K562 (cell line): Measurements from ENCODE around the gene HSPB7. TPM values are rescaled to one million over a fixed set of nuclear protein-coding genes. Genes with fewer than 3 reads are reported as not detected.

ENCODE experiments used
- ADNP ChIP-seq: fragments of 200-800 bp; sonication (Bioruptor generic); IDR thresholded peaks from 2 replicates; pipeline ENCODE4 v1.6.1; 2016; ENCODE audit warnings: missing genetic modification characterization, missing compliant biosample characterization
- BRD9 ChIP-seq: fragments of 450-650 bp; IDR thresholded peaks from 2 replicates; pipeline ENCODE4 v1.6.1; 2018; ENCODE audit warnings: low read depth; ENCODE audit not compliant: partially characterized antibody
- CREBBP ChIP-seq: IDR thresholded peaks from one replicate; pipeline ENCODE4 v1.6.1; 2012; ENCODE audit warnings: low read depth, mild to moderate bottlenecking, control low read depth, inconsistent platforms, low read length
- FOXK1 ChIP-seq: sonication (generic); formaldehyde crosslinking; IDR thresholded peaks from 2 replicates; pipeline ENCODE4 v1.8.0; 2022; ENCODE audit warnings: missing genetic modification reagents, mild to moderate bottlenecking, borderline replicate concordance
- KDM5B ChIP-seq: fragments of 200-600 bp; sonication (generic); IDR thresholded peaks from 2 replicates; pipeline ENCODE4 v1.6.1; 2012; ENCODE audit warnings: low read depth, mild to moderate bottlenecking, moderate library complexity, low read length, control low read depth, inconsistent platforms; ENCODE audit not compliant: insufficient replicate concordance
- MAFG ChIP-seq: fragments of 450-650 bp; conservative IDR thresholded peaks from 2 replicates; pipeline ENCODE4 v1.6.1; 2016; ENCODE audit warnings: missing genetic modification characterization, missing compliant biosample characterization
- NFXL1 ChIP-seq: fragments of 450-650 bp; formaldehyde crosslinking; IDR thresholded peaks from 2 replicates; pipeline ENCODE4 v1.4.0; 2021; ENCODE audit warnings: mild to moderate bottlenecking
- NR1H2 ChIP-seq: sonication (generic); formaldehyde crosslinking; IDR thresholded peaks from 2 replicates; pipeline ENCODE4 v1.4.0; 2020; ENCODE audit warnings: mild to moderate bottlenecking, missing genetic modification reagents
- PHF20 ChIP-seq: fragments of 450-650 bp; IDR thresholded peaks from 2 replicates; pipeline ENCODE4 v1.6.1; 2018; ENCODE audit not compliant: partially characterized antibody
- POLR3A ChIP-seq: IDR thresholded peaks from 2 replicates; pipeline ENCODE4 v1.6.1; 2011; ENCODE audit warnings: borderline replicate concordance, mild to moderate bottlenecking, moderate library complexity; ENCODE audit not compliant: insufficient read length, insufficient read depth; ENCODE audit errors: extremely low read depth
- PURB ChIP-seq: sonication (generic); formaldehyde crosslinking; IDR thresholded peaks from 2 replicates; pipeline ENCODE4 v1.9.0; 2021; ENCODE audit warnings: low read depth, mild to moderate bottlenecking, missing genetic modification reagents
- SIN3B ChIP-seq: fragments of 450-650 bp; IDR thresholded peaks from 2 replicates; pipeline ENCODE4 v1.6.1; 2017; ENCODE audit warnings: low read depth, mild to moderate bottlenecking, moderate library complexity
- SREBF2 ChIP-seq: sonication (generic); formaldehyde crosslinking; IDR thresholded peaks from 2 replicates; pipeline ENCODE4 v1.4.0; 2020; ENCODE audit warnings: mild to moderate bottlenecking, missing genetic modification reagents
- STAT5B ChIP-seq: fragments of 250-450 bp; sonication (Bioruptor Pico); IDR thresholded peaks from 2 replicates; pipeline ENCODE4 v1.8.0; 2021; ENCODE audit warnings: mild to moderate bottlenecking, inconsistent platforms
- ZKSCAN8 ChIP-seq: fragments of 200-800 bp; sonication (Bioruptor generic); IDR thresholded peaks from 2 replicates; pipeline ENCODE4 v1.6.1; 2016; ENCODE audit warnings: missing genetic modification characterization, missing compliant biosample characterization
- ZNF263 ChIP-seq: sonication (generic); formaldehyde crosslinking; IDR thresholded peaks from 2 replicates; pipeline ENCODE4 v1.8.0; 2022; ENCODE audit warnings: mild to moderate bottlenecking, missing genetic modification reagents, borderline replicate concordance
- polyA plus RNA-seq, 8 experiments: library from polyadenylated mRNA; depleted of rRNA in 4 of 8; stranded (reverse) in 5 of 8; unstranded in 3 of 8; fragments of >200 nt; fragmentation: Nextera tagmentation in 2 of 8; fragmentation: Illumina TruSeq in 1 of 8; extraction: Ambion mirVana in 2 of 8; extraction: Trizol in 1 of 8; gene quantifications; 2 replicates each; pipeline versions ENCODE4 v1.2.1 to v1.2.3, GENCODE V29; 2011 to 2014; ENCODE audit warnings: inconsistent platforms in 1 of 8, missing spikeins in 1 of 8
- total RNA-seq, 7 experiments: library from RNA; depleted of rRNA in 6 of 7; stranded (reverse); fragments of >200 nt in 6 of 7; fragmentation: Illumina TruSeq in 2 of 7; extraction: Trizol in 2 of 7; gene quantifications; 2 replicates each; pipeline versions ENCODE4 v1.2.1 to v1.2.3, GENCODE V29; 2011 to 2021; ENCODE audit warnings: low replicate concordance in 1 of 7
- TF ChIP-seq, protein P1 (sequence below): fragments of 450-650 bp; IDR thresholded peaks from 2 replicates; pipeline ENCODE4 v1.6.1; 2018; ENCODE audit warnings: mild to moderate bottlenecking, low read depth; ENCODE audit not compliant: partially characterized antibody
- TF ChIP-seq, protein P2 (sequence below): fragments of 450-650 bp; IDR thresholded peaks from 2 replicates; pipeline ENCODE4 v1.7.0; 2016; ENCODE audit warnings: borderline replicate concordance
- TF ChIP-seq, protein P3 (sequence below): sonication (generic); IDR thresholded peaks from 2 replicates; pipeline ENCODE4 v1.6.1; 2016
- TF ChIP-seq, protein P4 (sequence below): sonication (generic); formaldehyde crosslinking; IDR thresholded peaks from 2 replicates; pipeline ENCODE4 v1.8.1; 2023; ENCODE audit warnings: mild to moderate bottlenecking, missing genetic modification reagents
- TF ChIP-seq, protein P5 (sequence below): fragments of 450-650 bp; IDR thresholded peaks from 2 replicates; pipeline ENCODE4 v1.6.1; 2016; ENCODE audit warnings: low read depth, mild to moderate bottlenecking, moderate library complexity

The HSPB7 gene
- total and polyA plus RNA-seq, 9 of the 15 experiments (the other 6 are each of a cell fraction or from before 2014, with no cell fraction given), result 0.05 to 0.19 (median 0.07) TPM; not detected in 6

DNA sequence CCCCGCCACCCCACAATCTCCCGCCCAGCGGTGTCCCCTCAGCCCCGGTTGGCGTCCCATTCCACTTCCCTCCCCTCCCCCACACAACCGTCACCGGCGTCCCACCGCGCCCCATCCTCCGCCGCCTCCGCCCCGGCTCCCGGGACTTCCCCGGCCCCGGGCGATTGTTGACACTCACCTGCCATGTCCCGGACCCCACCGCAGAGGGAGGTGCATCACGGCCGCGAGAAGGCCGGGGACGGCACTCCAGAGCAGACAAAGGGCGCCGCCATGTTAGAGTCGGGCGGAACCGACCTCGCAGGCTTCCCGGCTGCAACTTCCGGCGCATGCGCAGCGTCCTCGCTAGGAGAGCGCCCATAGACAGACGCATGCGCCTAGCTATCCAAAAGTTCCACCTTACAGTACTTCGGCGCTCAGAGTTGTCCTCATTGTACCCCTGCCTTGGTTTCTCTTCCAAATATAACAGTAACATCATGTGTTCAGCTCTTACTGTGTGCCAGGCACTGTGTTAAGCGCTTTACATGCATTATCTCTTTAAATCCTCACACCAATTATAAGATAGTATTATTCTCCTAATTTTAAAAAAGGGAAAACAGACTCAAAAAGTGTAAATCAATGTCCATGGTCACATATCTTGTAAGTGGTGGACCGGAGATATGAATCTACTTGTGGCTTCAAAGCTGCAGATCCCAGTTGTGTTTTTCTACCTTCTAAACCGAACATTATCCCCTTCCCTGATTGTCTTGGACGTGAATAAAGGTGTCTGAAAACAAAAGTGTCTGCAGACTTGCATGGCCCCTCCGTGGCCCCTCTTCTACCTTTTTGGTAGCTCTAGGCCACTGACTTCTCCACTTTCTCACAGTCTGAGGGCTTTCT lies 41.8 kb downstream of the HSPB7 start, which contains the start of gene ZBTB17 (continued):
- TF ChIP-seq KDM5B (peak; percentile 71), NFXL1 (CRISPR knock-in tag) (no peak), ZNF263 (peak; percentile 66; the same call in 1 of the 2 replicates), SREBF2 (no peak), PHF20 (peak; percentile 98), CREBBP (no peak), SIN3B (peak; percentile 92), NR1H2 (CRISPR knock-in tag) (no peak), POLR3A (no peak), PURB (no peak), FOXK1 (no peak), STAT5B (no peak), MAFG (no peak), BRD9 (no peak), ZKSCAN8 (no peak), ADNP (tag) (no peak)
- TF ChIP-seq, protein P1, sequence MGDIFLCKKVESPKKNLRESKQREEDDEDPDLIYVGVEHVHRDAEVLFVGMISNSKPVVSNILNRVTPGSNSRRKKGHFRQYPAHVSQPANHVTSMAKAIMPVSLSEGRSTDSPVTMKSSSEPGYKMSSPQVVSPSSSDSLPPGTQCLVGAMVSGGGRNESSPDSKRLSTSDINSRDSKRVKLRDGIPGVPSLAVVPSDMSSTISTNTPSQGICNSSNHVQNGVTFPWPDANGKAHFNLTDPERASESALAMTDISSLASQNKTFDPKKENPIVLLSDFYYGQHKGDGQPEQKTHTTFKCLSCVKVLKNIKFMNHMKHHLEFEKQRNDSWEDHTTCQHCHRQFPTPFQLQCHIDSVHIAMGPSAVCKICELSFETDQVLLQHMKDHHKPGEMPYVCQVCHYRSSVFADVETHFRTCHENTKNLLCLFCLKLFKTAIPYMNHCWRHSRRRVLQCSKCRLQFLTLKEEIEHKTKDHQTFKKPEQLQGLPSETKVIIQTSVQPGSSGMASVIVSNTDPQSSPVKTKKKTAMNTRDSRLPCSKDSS, result no peak
- TF ChIP-seq, protein P2, sequence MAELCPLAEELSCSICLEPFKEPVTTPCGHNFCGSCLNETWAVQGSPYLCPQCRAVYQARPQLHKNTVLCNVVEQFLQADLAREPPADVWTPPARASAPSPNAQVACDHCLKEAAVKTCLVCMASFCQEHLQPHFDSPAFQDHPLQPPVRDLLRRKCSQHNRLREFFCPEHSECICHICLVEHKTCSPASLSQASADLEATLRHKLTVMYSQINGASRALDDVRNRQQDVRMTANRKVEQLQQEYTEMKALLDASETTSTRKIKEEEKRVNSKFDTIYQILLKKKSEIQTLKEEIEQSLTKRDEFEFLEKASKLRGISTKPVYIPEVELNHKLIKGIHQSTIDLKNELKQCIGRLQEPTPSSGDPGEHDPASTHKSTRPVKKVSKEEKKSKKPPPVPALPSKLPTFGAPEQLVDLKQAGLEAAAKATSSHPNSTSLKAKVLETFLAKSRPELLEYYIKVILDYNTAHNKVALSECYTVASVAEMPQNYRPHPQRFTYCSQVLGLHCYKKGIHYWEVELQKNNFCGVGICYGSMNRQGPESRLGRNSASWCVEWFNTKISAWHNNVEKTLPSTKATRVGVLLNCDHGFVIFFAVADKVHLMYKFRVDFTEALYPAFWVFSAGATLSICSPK, result no peak
- TF ChIP-seq, protein P3, sequence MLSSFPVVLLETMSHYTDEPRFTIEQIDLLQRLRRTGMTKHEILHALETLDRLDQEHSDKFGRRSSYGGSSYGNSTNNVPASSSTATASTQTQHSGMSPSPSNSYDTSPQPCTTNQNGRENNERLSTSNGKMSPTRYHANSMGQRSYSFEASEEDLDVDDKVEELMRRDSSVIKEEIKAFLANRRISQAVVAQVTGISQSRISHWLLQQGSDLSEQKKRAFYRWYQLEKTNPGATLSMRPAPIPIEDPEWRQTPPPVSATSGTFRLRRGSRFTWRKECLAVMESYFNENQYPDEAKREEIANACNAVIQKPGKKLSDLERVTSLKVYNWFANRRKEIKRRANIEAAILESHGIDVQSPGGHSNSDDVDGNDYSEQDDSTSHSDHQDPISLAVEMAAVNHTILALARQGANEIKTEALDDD, result no peak
- TF ChIP-seq, protein P4, sequence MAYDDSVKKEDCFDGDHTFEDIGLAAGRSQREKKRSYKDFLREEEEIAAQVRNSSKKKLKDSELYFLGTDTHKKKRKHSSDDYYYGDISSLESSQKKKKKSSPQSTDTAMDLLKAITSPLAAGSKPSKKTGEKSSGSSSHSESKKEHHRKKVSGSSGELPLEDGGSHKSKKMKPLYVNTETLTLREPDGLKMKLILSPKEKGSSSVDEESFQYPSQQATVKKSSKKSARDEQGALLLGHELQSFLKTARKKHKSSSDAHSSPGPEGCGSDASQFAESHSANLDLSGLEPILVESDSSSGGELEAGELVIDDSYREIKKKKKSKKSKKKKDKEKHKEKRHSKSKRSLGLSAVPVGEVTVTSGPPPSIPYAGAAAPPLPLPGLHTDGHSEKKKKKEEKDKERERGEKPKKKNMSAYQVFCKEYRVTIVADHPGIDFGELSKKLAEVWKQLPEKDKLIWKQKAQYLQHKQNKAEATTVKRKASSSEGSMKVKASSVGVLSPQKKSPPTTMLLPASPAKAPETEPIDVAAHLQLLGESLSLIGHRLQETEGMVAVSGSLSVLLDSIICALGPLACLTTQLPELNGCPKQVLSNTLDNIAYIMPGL (CRISPR knock-in tag), result peak; percentile 52; the same call in 1 of the 2 replicates
- TF ChIP-seq, protein P5, sequence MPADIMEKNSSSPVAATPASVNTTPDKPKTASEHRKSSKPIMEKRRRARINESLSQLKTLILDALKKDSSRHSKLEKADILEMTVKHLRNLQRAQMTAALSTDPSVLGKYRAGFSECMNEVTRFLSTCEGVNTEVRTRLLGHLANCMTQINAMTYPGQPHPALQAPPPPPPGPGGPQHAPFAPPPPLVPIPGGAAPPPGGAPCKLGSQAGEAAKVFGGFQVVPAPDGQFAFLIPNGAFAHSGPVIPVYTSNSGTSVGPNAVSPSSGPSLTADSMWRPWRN, result no peak
